Measurements from ENCODE around the gene HMGA1. TPM values are rescaled to one million over a fixed set of nuclear protein-coding genes. Genes with fewer than 3 reads are reported as not detected.

The HMGA1 gene
- total and polyA plus RNA-seq, 12 donors = 14.2 to 54.9 (median 40.9) TPM

- no peak for DNase-seq
- peak overlapping the region in 5 of 10 donors; percentile 18 to 55 (median 40) for H3K27ac ChIP-seq
- no peaks in the 10 kb centered on the region for H3K9me3 ChIP-seq
- peaks cover 2 to 57% (median 41%) of the 10 kb centered on the region in 9 donors for H3K4me1 ChIP-seq
- intact Hi-C loops (cut with DNase I) = no loop called here
- 45 to 55% methylated on average over 3 of the region's 3 CpGs for WGBS, 2 donors
- no peak for ATAC-seq
- no peak overlapping the region for H3K4me3 ChIP-seq
- H3K36me3 ChIP-seq = peaks cover 0 to 54% (median 23%) of the 10 kb centered on the region in 9 donors
- no peak for TF ChIP-seq CTCF (IDR thresholded peaks at IDR 0.05)
- no peaks in the 10 kb centered on the region for H3K27me3 ChIP-seq
Measured at GRCh38 chr6:34295721-34296120, 59.0 kb downstream of the HMGA1 start.

Small RNA genes within 50 kb of the gene (microRNA-seq; reads per million reads assigned to microRNA genes)
- gene MIR6835 = 0 reads per million in 2 donors

Other genes starting within 250 kb of the HMGA1 start
- gene GRM4, start 90.8 kb upstream of the HMGA1 start, total RNA-seq = not detected
- gene GRM4, start 90.8 kb upstream of the HMGA1 start, polyA plus RNA-seq = not detected
- 10 to 100 TPM; 16.0 to 29.1 (median 24.2) TPM for gene SMIM29, start 12.1 kb downstream of the HMGA1 start, total RNA-seq
- 10 to 100 TPM; 51.5 to 78.2 TPM for gene SMIM29, start 12.1 kb downstream of the HMGA1 start, polyA plus RNA-seq
- 10 to 100 TPM; 41.9 to 67.1 (median 59.0) TPM for gene NUDT3, start 155.8 kb downstream of the HMGA1 start, total RNA-seq
- 10 to 100 TPM in 1 of 2 donors, 1 to 10 TPM in 1; 9.3 to 20.9 TPM for gene NUDT3, start 155.8 kb downstream of the HMGA1 start, polyA plus RNA-seq
- 100 to 1,000 TPM; 551 to 913 (median 607) TPM for gene RPS10, start 189.2 kb downstream of the HMGA1 start, total RNA-seq
- 1,000 to 10,000 TPM; 1,305 to 2,567 TPM for gene RPS10, start 189.2 kb downstream of the HMGA1 start, polyA plus RNA-seq
- gene PACSIN1, start 229.2 kb downstream of the HMGA1 start, total RNA-seq = 10 to 100 TPM in 2 of 10 donors, 1 to 10 TPM in 8; 4.0 to 11.2 (median 6.3) TPM
- gene PACSIN1, start 229.2 kb downstream of the HMGA1 start, polyA plus RNA-seq = 1 to 10 TPM in 1 of 2 donors, under 1 TPM in 1; 0.77 to 5.8 TPM

All from heart right ventricle (tissue), 16 donors.